Left renal pelvis (tissue), 4 donors: ENCODE measurements around the gene LRBA. TPM values are rescaled to one million over a fixed set of nuclear protein-coding genes. Genes with fewer than 3 reads are reported as not detected.
"Not testable (repeated sequence)": the region's sequence is repeated elsewhere in the genome, so short reads cannot be mapped to it uniquely, and the experiment has no call there.

Experiments
- DNase-seq, 4 donors: peaks; one replicate each; pipeline ENCODE4 v3.0.0-alpha.2; 2013; ENCODE audit warnings: low read depth in 4 of 4, low spot score in 3 of 4
- polyA plus RNA-seq, 4 donors: library from polyadenylated mRNA; unstranded; fragments of 120-200 nt; gene quantifications; one replicate each; pipeline ENCODE4 v1.2.1, GENCODE V29; 2013; ENCODE audit not compliant: insufficient read length in 4 of 4

The LRBA gene
- polyA plus RNA-seq, 4 donors: 25.9 to 75.8 (median 65.4) TPM

DNA sequence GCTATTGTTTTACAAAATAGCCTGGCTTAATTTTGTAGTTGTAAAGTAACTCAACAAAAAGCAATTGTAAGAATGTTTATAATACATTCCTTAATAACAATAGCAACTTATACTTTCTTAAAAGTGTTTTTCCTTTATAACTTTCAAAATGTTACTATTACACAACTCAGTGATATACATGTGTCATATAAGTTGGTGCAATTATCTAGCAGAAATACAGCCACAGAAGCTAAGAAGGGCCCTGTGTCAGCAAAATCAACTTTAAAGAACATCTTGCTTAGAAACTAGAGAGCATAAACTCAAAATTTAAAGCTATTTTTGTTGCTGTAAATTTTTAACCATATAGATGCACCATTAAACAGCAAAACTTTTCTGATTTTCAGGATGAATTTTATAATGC is 474.5 kb downstream of the LRBA start:
- DNase-seq: no peak

DNA sequence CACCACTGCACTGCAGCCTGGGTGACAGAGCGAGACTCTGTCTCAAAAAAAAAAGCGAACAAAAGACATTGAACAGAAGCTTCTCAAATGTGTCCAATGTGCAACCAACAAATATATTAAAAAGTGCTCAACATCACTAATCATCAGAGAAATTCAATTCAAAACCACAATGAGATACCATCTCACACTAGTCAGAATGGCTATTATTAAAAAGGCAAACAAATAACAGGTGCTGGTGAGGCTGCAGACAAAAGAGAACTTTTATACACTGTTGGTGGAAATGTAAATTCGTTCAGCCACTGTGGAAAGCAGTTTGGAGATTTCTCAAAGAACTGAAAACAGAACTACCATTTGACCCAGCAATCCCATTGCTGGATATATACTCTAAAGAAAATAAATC is 477.2 kb downstream of the LRBA start:
- DNase-seq: not testable (repeated sequence)

- DNase-seq: no peak
These were observed 480.3 kb downstream of the LRBA start for GRCh38 chr4:150534818-150535217.

DNA sequence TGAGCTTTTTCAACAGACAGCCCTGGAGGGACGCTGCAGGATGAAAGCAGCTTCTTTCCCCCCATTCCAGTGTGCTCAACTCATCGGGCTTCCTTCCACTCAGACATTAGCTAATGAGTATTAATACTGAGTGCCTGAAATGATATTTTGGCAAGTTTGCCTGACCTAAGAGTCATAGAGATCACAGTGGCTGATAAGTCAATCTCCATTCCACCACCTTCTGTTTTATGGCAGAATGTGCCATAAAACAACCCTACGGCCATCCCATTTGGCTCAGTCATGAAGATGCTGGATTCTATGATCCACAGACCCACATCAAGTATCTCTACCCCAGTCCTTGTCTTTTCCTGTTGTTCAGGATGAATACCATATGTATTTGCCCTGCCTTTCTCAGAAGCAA is 481.4 kb downstream of the LRBA start:
- no peak for DNase-seq

DNA sequence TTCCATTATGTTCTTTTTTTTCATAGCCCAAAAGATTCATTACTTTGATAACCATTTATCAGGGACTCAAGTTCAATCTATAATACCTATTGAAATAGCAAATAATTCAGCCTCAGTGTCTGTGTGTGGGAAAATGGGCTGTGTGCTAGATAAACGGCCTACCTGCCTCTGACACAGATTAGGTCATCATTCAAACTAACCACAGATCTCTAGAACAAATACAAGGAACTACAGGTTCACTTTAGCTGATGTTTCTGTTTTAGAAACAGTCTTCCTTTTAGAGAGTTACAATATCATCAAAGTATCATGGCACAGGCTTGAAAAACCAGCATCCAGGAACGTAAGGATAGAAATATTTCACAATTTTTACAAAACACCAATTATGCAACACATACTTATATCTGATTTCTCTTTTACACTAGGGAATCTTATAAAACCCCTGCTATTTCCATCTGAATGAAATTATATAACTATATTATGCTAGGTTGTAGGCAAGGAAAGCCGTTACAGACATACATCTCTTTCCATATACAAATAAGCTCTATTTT is 489.7 kb downstream of the LRBA start:
- no peak for DNase-seq

GRCh38 chr4:150518559-150518958 is 496.5 kb downstream of the LRBA start:
- no peak for DNase-seq

DNA sequence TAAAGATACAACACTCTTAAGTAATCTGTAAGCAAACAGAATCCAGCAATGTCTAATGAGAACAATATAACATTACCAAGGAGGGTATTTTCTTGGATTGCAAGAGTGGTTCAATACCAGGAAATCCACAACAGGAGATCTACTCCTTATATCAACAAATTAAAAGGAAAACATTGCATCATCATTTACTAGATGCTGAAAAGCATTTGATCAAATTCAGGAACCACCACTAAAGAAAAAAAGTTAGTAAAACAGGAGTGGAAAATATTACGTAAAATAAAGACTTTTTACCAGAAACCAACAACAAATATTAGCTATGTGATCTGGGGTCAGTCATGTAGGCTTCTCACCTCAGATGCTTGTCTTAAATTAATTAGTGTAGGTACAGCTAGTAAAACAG is 499.9 kb downstream of the LRBA start:
- DNase-seq: no peak

GRCh38 chr4:150514709-150515108 is 500.4 kb downstream of the LRBA start:
- no peak for DNase-seq

GRCh38 chr4:150510176-150510865 is 504.8 kb downstream of the LRBA start:
- DNase-seq: no peak

DNA sequence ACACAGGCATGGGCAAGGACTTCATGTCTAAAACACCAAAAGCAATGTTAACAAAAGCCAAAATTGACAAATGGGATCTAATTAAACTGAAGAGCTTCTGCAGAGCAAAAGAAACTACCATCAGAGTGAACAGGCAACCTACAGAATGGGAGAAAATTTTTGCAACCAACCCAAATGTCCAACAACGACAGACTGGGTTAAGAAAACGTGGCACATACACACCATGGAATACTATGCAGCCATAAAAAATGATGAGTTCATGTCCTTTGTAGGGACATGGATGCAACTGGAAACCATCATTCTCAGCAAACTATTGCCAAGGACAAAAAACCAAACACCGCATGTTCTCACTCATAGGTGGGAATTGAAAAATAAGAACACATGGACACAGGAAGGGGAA is 507.4 kb downstream of the LRBA start:
- DNase-seq: not testable (repeated sequence)

DNA sequence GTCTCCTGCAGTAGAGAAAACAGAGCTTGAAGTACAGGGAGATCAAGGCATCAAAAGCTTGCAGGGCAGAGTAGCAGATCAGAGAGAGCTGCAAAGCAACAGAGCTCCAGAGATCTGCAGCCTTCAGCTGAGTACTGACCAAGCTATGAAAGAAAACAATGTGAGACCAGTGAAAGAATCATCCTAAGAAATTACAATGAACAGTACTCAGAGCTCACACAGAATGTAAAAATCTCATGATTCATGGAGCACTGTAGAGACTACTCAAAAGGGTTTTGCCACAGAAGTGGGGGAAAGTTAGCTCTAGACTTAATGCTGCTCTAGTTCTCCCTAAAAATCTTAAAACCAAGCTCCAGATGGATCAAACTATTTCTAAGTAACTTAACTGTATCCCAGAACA is 513.1 kb downstream of the LRBA start:
- DNase-seq: no peak

GRCh38 chr4:150501009-150501727 is 513.9 kb downstream of the LRBA start:
- no peak for DNase-seq

DNA sequence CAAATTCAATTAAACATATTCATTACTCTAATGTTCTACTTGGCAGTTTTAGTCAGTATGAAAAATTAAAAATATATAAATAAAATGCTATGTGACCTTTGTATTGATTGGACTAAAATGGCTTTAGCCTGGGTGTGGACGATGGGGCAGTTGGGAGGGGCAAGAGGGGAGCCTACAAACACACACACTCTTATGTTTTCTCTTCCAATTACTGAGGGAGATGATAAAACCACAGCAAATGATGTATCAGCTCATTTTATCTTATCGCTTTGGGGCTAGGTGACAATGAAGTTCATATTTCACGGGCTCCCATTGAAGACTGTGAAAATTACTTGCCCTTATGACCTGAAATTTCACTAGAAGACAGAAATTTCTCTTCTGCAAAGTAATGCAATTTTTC is 517.5 kb downstream of the LRBA start:
- no peak for DNase-seq

DNA sequence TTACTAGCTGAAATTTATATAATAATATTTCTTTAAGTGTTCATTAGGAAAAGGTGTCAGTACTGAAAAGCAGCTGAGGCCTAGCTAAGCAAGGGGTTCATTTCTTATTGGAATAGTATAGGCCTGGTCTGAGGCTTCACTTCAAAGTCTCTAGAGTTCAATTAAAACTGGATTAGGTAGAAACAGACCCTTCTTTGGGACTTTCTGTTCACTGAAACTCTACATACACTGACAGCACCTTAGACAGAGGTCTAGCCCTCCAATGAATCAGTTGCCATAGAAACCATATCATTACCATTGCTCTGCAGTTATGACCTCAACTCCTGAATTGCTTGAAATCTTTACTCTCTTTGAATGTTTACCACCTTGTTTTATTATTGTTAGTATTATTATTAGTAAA is 519.5 kb downstream of the LRBA start:
- DNase-seq: no peak

GRCh38 chr4:150493851-150494250 is 521.2 kb downstream of the LRBA start:
- DNase-seq: no peak

- DNase-seq: no peak
These were observed 523.7 kb downstream of the LRBA start for GRCh38 chr4:150491132-150492049.

DNA sequence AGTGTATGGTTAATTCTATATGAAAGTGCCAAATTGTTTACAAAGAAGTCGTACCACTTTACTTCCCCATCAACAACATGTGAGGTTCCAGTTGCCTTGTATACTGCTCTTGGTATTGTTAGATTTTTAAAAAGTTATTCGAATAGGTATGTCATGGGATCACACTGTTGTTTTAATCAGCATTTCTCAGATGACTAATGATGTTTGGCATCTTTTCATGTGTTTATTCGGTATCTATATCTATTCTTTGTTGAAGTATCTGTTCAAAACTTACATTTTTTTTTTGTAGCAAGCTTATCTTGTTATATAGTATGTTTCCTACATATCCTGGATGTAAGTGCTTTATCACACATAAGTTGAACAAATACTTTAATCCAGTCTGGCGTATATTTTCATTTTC is 532.5 kb downstream of the LRBA start:
- DNase-seq: no peak

DNA sequence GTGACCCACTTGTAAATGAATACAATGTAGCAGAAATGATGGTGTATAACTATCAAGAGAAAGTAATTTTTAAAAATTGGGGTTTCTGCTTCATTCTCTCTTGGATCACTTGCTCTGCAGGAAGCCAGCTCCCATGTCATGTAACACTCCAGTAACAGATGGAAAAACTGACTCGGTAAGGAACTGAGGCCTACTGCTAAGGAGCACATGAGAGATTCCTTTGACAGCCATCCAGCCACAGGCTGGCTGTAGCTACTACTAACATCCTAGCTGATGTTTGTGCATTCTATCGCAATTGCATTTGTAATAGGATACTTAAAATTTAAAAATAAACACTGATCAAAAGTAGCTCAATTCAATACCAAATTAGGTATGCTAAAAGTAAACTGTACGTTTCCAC is 535.4 kb downstream of the LRBA start:
- no peak for DNase-seq

DNA sequence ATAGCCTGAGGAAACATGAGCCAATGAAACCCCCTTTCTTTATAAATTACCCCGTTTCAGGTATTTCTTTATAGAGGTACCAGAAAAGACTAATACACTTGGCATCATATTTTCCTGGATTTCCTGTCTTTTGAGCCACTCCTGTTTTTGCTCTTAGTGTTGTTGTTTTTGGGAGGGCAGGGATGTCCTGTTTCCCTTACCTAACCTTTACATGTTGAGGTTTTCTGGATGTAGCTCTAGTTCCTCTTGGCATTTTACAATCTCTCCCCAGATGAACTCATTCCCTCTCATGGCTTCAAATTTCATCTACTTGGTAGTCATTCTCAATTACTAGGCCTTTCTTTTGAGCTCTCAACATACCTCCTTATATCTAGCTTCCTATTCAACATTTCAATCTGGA is 537.2 kb downstream of the LRBA start:
- DNase-seq: no peak

DNA sequence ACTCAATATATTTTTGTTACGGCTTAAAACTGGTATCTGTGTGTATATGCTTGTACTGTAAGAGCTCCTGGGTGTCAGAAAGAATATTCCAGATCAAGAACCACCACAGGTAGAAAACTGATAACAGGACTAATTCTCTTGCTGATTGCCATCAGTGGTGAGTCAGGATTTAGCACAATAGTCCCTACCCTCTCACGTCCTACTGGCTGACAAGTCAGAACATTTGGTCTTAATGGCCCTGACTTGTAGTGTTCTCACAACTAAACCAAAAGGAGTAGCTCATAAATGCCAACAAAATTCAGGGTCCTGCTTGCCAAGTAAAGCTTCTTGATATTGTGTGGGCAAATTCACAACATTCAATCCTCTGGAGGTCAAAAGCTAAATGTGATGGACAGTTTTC is 538.3 kb downstream of the LRBA start:
- DNase-seq: no peak

DNA sequence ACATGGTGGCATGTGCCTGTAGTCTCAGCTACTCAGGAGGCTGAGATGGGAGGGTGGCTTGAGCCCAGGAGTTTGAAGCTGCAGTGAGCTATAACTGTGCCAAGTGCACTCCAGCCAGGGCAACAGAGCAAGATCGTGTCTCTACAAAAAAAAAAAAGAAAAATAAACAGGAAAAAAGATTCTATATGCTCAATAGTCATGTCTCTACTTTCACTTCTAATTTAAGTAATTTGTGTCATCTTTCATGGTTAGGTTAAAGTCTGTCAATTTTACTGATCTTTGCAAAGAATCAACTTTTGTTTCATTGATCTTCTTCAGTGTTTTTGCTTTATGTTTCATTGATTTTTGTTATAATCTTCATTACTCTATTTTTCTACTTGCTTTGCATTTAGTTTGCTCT is 539.3 kb downstream of the LRBA start:
- no peak for DNase-seq
